HepG2 (cell line): ENCODE data around the gene TVP23A. TPM values are rescaled to one million over a fixed set of nuclear protein-coding genes. Genes with fewer than 3 reads are reported as not detected.

Experiments
- IRX3 ChIP-seq: sonication (generic); formaldehyde crosslinking; IDR thresholded peaks from 2 replicates; pipeline ENCODE4 v1.8.1; 2023; ENCODE audit warnings: mild to moderate bottlenecking, low read depth, missing genetic modification reagents, borderline replicate concordance
- PITX1 ChIP-seq: sonication (generic); formaldehyde crosslinking; IDR thresholded peaks from 2 replicates; pipeline ENCODE4 v1.5.1; 2020; ENCODE audit warnings: mild to moderate bottlenecking, missing genetic modification reagents
- polyA plus RNA-seq, 8 experiments: library from polyadenylated mRNA; depleted of rRNA in 3 of 8; stranded (reverse) in 7 of 8; unstranded in 1 of 8; fragments of >200 nt; fragmentation: Illumina TruSeq in 4 of 8; extraction: Trizol in 4 of 8; gene quantifications; 2 replicates each; pipeline versions ENCODE4 v1.2.1 to v1.2.3, GENCODE V29; 2011 to 2016; ENCODE audit warnings: low read depth in 4 of 8, missing spikeins in 1 of 8, mixed read lengths in 1 of 8; ENCODE audit not compliant: insufficient read depth in 1 of 8
- total RNA-seq, 5 experiments: library from RNA; depleted of rRNA; stranded (reverse); fragments of >200 nt; fragmentation: Illumina TruSeq; extraction: Trizol; gene quantifications; 2 replicates each; pipeline ENCODE4 v1.2.3, GENCODE V29; 2016; ENCODE audit warnings: low read depth in 1 of 5
- TF ChIP-seq, protein P1 (sequence below): sonication (generic); formaldehyde crosslinking; IDR thresholded peaks from 2 replicates; pipeline ENCODE4 v1.4.0; 2020; ENCODE audit warnings: missing genetic modification reagents
- TF ChIP-seq, protein P2 (sequence below): sonication (generic); formaldehyde crosslinking; IDR thresholded peaks from 2 replicates; pipeline ENCODE4 v1.4.0; 2020; ENCODE audit warnings: missing genetic modification reagents
- TF ChIP-seq, protein P3 (sequence below): sonication (generic); formaldehyde crosslinking; IDR thresholded peaks from 2 replicates; pipeline ENCODE4 v1.5.1; 2020; ENCODE audit warnings: missing genetic modification reagents, mild to moderate bottlenecking, borderline replicate concordance

The TVP23A gene
- total and polyA plus RNA-seq, 2 of the 13 experiments (the other 11 are each of a cell fraction or from before 2014, with no cell fraction given), result not detected

DNA sequence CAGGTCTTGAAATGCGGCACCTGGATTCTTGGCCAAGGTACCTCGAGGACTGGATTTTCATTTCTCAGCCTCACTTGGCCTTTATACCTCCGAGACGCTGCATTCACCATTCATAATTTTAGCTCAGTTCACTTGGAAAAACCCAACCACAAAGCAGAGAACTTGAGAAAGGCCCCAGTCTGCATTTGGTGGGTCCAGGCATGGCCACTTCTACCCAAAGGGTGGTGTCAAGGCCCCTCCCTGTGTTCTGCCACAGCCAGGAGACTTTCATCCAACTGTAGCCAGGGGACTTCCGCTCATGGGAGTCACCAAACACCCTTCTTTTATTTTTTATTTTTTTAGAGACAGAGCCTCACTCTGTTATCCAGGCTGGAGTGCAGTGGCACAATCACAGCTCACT is 14.7 kb upstream of the TVP23A start (continued):
- TF ChIP-seq, protein P1, sequence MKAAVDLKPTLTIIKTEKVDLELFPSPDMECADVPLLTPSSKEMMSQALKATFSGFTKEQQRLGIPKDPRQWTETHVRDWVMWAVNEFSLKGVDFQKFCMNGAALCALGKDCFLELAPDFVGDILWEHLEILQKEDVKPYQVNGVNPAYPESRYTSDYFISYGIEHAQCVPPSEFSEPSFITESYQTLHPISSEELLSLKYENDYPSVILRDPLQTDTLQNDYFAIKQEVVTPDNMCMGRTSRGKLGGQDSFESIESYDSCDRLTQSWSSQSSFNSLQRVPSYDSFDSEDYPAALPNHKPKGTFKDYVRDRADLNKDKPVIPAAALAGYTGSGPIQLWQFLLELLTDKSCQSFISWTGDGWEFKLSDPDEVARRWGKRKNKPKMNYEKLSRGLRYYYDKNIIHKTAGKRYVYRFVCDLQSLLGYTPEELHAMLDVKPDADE (CRISPR knock-in tag), result no peak
- TF ChIP-seq PITX1 (CRISPR knock-in tag) (no peak), IRX3 (no peak)
- TF ChIP-seq, protein P2, sequence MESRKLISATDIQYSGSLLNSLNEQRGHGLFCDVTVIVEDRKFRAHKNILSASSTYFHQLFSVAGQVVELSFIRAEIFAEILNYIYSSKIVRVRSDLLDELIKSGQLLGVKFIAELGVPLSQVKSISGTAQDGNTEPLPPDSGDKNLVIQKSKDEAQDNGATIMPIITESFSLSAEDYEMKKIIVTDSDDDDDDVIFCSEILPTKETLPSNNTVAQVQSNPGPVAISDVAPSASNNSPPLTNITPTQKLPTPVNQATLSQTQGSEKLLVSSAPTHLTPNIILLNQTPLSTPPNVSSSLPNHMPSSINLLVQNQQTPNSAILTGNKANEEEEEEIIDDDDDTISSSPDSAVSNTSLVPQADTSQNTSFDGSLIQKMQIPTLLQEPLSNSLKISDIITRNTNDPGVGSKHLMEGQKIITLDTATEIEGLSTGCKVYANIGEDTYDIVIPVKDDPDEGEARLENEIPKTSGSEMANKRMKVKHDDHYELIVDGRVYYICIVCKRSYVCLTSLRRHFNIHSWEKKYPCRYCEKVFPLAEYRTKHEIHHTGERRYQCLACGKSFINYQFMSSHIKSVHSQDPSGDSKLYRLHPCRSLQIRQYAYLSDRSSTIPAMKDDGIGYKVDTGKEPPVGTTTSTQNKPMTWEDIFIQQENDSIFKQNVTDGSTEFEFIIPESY (CRISPR knock-in tag), result no peak
- TF ChIP-seq, protein P3, sequence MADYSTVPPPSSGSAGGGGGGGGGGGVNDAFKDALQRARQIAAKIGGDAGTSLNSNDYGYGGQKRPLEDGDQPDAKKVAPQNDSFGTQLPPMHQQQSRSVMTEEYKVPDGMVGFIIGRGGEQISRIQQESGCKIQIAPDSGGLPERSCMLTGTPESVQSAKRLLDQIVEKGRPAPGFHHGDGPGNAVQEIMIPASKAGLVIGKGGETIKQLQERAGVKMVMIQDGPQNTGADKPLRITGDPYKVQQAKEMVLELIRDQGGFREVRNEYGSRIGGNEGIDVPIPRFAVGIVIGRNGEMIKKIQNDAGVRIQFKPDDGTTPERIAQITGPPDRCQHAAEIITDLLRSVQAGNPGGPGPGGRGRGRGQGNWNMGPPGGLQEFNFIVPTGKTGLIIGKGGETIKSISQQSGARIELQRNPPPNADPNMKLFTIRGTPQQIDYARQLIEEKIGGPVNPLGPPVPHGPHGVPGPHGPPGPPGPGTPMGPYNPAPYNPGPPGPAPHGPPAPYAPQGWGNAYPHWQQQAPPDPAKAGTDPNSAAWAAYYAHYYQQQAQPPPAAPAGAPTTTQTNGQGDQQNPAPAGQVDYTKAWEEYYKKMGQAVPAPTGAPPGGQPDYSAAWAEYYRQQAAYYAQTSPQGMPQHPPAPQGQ (CRISPR knock-in tag), result no peak
